Transverse colon (tissue), 3 donors: ENCODE data around the gene RASL10B.

Experiments
- CTCF ChIP-seq, 5 experiments: fragments of 200-600 bp in 3 of 5; fragments of 450-650 bp in 2 of 5; sonication (generic) in 3 of 5; IDR thresholded peaks; 1 replicate in 2 of 5; 2 replicates in 3 of 5; pipeline ENCODE4 v1.5.1; 2016 to 2017; ENCODE audit warnings: antibody characterized with exemption in 5 of 5, inconsistent platforms in 3 of 5, mild to moderate bottlenecking in 2 of 5, moderate library complexity in 1 of 5
- EP300 ChIP-seq: sonication (generic); formaldehyde crosslinking; IDR thresholded peaks from one replicate; pipeline ENCODE4 v1.6.1; 2017; ENCODE audit warnings: antibody characterized with exemption, low read depth
- POLR2A ChIP-seq: fragments of 450-650 bp; IDR thresholded peaks from one replicate; pipeline ENCODE4 v1.6.1; 2016; ENCODE audit warnings: antibody characterized with exemption, mild to moderate bottlenecking, moderate library complexity

- TF ChIP-seq CTCF (IDR thresholded peaks at IDR 0.05) = no peak
- no peak for TF ChIP-seq POLR2A
- no peak for TF ChIP-seq EP300
Observed at GRCh38 chr17:35734396-35734795, 3.0 kb downstream of the RASL10B start.
